HepG2 (cell line): Measurements from ENCODE around the gene LGALS16. TPM values are rescaled to one million over a fixed set of nuclear protein-coding genes. Genes with fewer than 3 reads are reported as not detected.

Experiments used
- ATAC-seq: fragments of 200-7000 bp; cut with Tn5 transposase; 3 replicates; pipeline ENCODE4 v1.9.1; 2020; ENCODE audit warnings: mild to moderate bottlenecking, moderate library complexity
- BruUV-seq: library from RNA; stranded (reverse); fragments of 400-500 nt; replicated peaks from 2 replicates; lab custom pipeline; 2021; lab: Mats Ljungman, UMichigan
- CTCF ChIA-PET: fragments of 300-600 bp; formaldehyde crosslinking; extraction: SDS; loops from one replicate; lab custom pipeline; 2021; ENCODE audit warnings: low total read pairs, inconsistent platforms, low intra/inter-chr PET ratio; lab: Yijun Ruan, JAX
- POLR2A ChIA-PET: fragments of 350-600 bp; sonication (Branson Sonifier 250); formaldehyde crosslinking; loops from one replicate; lab custom pipeline; 2020; ENCODE audit warnings: antibody characterized with exemption, inconsistent platforms; lab: Yijun Ruan, JAX
- DNase-seq: peaks from one replicate; pipeline ENCODE4 v3.0.0-alpha.2; 2015; ENCODE audit warnings: low spot score
- FAIRE-seq: peaks from 3 replicates; lab custom pipeline; 2011; peaks lifted over from hg19 to GRCh38; lab: Jason Lieb, UNC
- H2AFZ ChIP-seq: one replicate; pipeline ENCODE4 v1.6.1; 2011; ENCODE audit warnings: low read length, inconsistent platforms
- H3K27ac ChIP-seq: fragments of 300-600 bp; 3 replicates; pipeline ENCODE4 v1.8.0; 2011; ENCODE audit warnings: mixed run types, mild to moderate bottlenecking, mixed read lengths, low read length, inconsistent platforms; ENCODE audit not compliant: insufficient read depth; ENCODE audit errors: extremely low read length
- H3K27me3 ChIP-seq, 2 experiments: fragments of 200-600 bp in 1 of 2; 2 replicates in 1 of 2; 3 replicates in 1 of 2; pipeline versions ENCODE4 v1.6.0 to v1.8.0; 2011; ENCODE audit warnings: low read length in 2 of 2, mild to moderate bottlenecking in 2 of 2, moderate library complexity in 2 of 2, inconsistent platforms in 1 of 2; ENCODE audit not compliant: insufficient read depth in 2 of 2, control insufficient read depth in 1 of 2
- H3K36me3 ChIP-seq, 2 experiments: fragments of 200-600 bp in 1 of 2; replicated peaks in 1 of 2; 2 replicates in 1 of 2; 3 replicates in 1 of 2; pipeline versions ENCODE4 v1.5.1 to v1.8.0; 2011; ENCODE audit warnings: low read length in 2 of 2, inconsistent platforms in 1 of 2; ENCODE audit not compliant: insufficient read depth in 2 of 2, control insufficient read depth in 1 of 2
- H3K4me1 ChIP-seq: 2 replicates; pipeline ENCODE4 v1.5.1; 2012; ENCODE audit warnings: low read length, inconsistent platforms; ENCODE audit not compliant: insufficient read depth
- H3K4me2 ChIP-seq: 2 replicates; pipeline ENCODE4 v1.6.0; 2011; ENCODE audit warnings: low read depth, low read length, inconsistent platforms
- H3K4me3 ChIP-seq, 3 experiments: fragments of 200-600 bp in 1 of 3; sonication (generic), shearing (Covaris generic) in 1 of 3; replicated peaks in 1 of 3; 2 replicates each; pipeline ENCODE4 v1.5.1; 2011 to 2016; ENCODE audit warnings: low read length in 3 of 3, inconsistent platforms in 2 of 3, low read depth in 2 of 3, mild to moderate bottlenecking in 2 of 3, control low read depth in 1 of 3, mixed read lengths in 1 of 3; ENCODE audit not compliant: insufficient read depth in 1 of 3
- H3K79me2 ChIP-seq: one replicate; pipeline ENCODE4 v1.6.1; 2011; ENCODE audit warnings: low read length, inconsistent platforms; ENCODE audit not compliant: insufficient read depth
- H3K9ac ChIP-seq: 2 replicates; pipeline ENCODE4 v1.6.0; 2011; ENCODE audit warnings: mild to moderate bottlenecking, low read depth, low read length, inconsistent platforms; ENCODE audit not compliant: insufficient read depth
- H3K9me3 ChIP-seq: 2 replicates; pipeline ENCODE4 v1.5.1; 2012; ENCODE audit warnings: mild to moderate bottlenecking, low read length
- H4K20me1 ChIP-seq: 2 replicates; pipeline ENCODE4 v1.6.0; 2011; ENCODE audit warnings: inconsistent platforms, mild to moderate bottlenecking, low read length, moderate library complexity; ENCODE audit not compliant: insufficient read depth
- CBX1 ChIP-seq: IDR thresholded peaks from one replicate; pipeline ENCODE4 v1.6.1; 2016; ENCODE audit warnings: antibody characterized with exemption, low read depth
- CREB1 ChIP-seq, 2 experiments: fragments of 450-650 bp in 1 of 2; IDR thresholded peaks; 2 replicates each; pipeline ENCODE4 v1.6.1; 2016 to 2017; ENCODE audit warnings: control low read depth in 1 of 2, mild to moderate bottlenecking in 1 of 2, missing compliant biosample characterization in 1 of 2, missing genetic modification characterization in 1 of 2
- GPBP1L1 ChIP-seq: sonication (generic); formaldehyde crosslinking; IDR thresholded peaks from 2 replicates; pipeline ENCODE4 v1.5.0; 2020; ENCODE audit warnings: mild to moderate bottlenecking, missing genetic modification reagents
- MED1 ChIP-seq: sonication (generic); formaldehyde crosslinking; IDR thresholded peaks from 2 replicates; pipeline ENCODE4 v1.4.0; 2020; ENCODE audit warnings: missing genetic modification reagents
- ONECUT2 ChIP-seq: sonication (generic); formaldehyde crosslinking; IDR thresholded peaks from 2 replicates; pipeline ENCODE4 v1.4.0; 2020; ENCODE audit warnings: missing genetic modification reagents
- RELA ChIP-seq: sonication (generic); formaldehyde crosslinking; IDR thresholded peaks from 2 replicates; pipeline ENCODE4 v1.4.0; 2020; ENCODE audit warnings: missing genetic modification reagents
- RFXANK ChIP-seq: IDR thresholded peaks from 2 replicates; pipeline ENCODE4 v1.6.1; 2016
- ZNF605 ChIP-seq: sonication (generic); formaldehyde crosslinking; IDR thresholded peaks from 2 replicates; pipeline ENCODE4 v1.8.0; 2022; ENCODE audit warnings: mild to moderate bottlenecking, missing genetic modification reagents
- ZNF720 ChIP-seq: sonication (generic); formaldehyde crosslinking; IDR thresholded peaks from 2 replicates; pipeline ENCODE4 v1.4.0; 2020; ENCODE audit warnings: missing genetic modification reagents
- WGBS: methylation state at CpG from one replicate; pipeline ENCODE4 v1.1.6; 2017; ENCODE audit warnings: low lambda C conversion rate; 5-methylcytosine and 5-hydroxymethylcytosine counted together
- in situ Hi-C: cut with HindIII; loops from 2 replicates; pipeline ENCODE4 v1.10.0; 2017; ENCODE audit warnings: low pct_unique_long_range_greater_than_20kb; ENCODE audit not compliant: extremely low pct_ligation_motif_present
- intact Hi-C: fragments of 100-400 bp; cut with micrococcal nuclease; formaldehyde crosslinking; loops from one replicate; pipeline ENCODE4 v1.10.0; 2022; ENCODE audit not compliant: unreplicated experiment
- polyA plus RNA-seq, 8 experiments: library from polyadenylated mRNA; depleted of rRNA in 3 of 8; stranded (reverse) in 7 of 8; unstranded in 1 of 8; fragments of >200 nt; fragmentation: Illumina TruSeq in 4 of 8; extraction: Trizol in 4 of 8; gene quantifications; 2 replicates each; pipeline versions ENCODE4 v1.2.1 to v1.2.3, GENCODE V29; 2011 to 2016; ENCODE audit warnings: low read depth in 4 of 8, missing spikeins in 1 of 8, mixed read lengths in 1 of 8; ENCODE audit not compliant: insufficient read depth in 1 of 8
- total RNA-seq, 5 experiments: library from RNA; depleted of rRNA; stranded (reverse); fragments of >200 nt; fragmentation: Illumina TruSeq; extraction: Trizol; gene quantifications; 2 replicates each; pipeline ENCODE4 v1.2.3, GENCODE V29; 2016; ENCODE audit warnings: low read depth in 1 of 5
- TF ChIP-seq, protein P1 (sequence below): sonication (generic); formaldehyde crosslinking; IDR thresholded peaks from 2 replicates; pipeline ENCODE4 v1.8.1; 2023; ENCODE audit warnings: mild to moderate bottlenecking, inconsistent platforms, moderate library complexity, missing genetic modification reagents, borderline replicate concordance
- TF ChIP-seq, protein P2 (sequence below): sonication (generic); formaldehyde crosslinking; IDR thresholded peaks from 2 replicates; pipeline ENCODE4 v1.8.1; 2023; ENCODE audit warnings: missing genetic modification reagents, mild to moderate bottlenecking, borderline replicate concordance
- TF ChIP-seq, protein P3 (sequence below): sonication (generic); formaldehyde crosslinking; IDR thresholded peaks from 2 replicates; pipeline ENCODE4 v1.4.0; 2020; ENCODE audit warnings: missing genetic modification reagents
- TF ChIP-seq, protein P4 (sequence below): sonication (generic); formaldehyde crosslinking; IDR thresholded peaks from 2 replicates; pipeline ENCODE4 v1.4.0; 2020; ENCODE audit warnings: low read depth, mild to moderate bottlenecking, missing genetic modification reagents

The LGALS16 gene
- total and polyA plus RNA-seq, 2 of the 13 experiments (the other 11 are each of a cell fraction or from before 2014, with no cell fraction given): not detected

GRCh38 chr19:39660661-39661060 lies 4.9 kb downstream of the LGALS16 start:
- CTCF ChIA-PET: no interaction called here
- intact Hi-C loops: no loop called here
- BruUV-seq: no TSS peak

GRCh38 chr19:39661565-39661964 lies 5.9 kb downstream of the LGALS16 start:
- Histone ChIP-seq H3K4me2 (no peak overlapping the region), H2AFZ (no peak overlapping the region), H3K9me3 (no peaks in the 10 kb centered on the region; the same call in 1 of the 2 replicates), H3K9ac (no peak overlapping the region), H3K4me1 (no peaks in the 10 kb centered on the region), H3K36me3 (no peaks in the 10 kb centered on the region), H4K20me1 (no peaks in the 10 kb centered on the region), H3K27ac (no peak overlapping the region), H3K27me3 (no peaks in the 10 kb centered on the region; a peak in 2 of 5 replicates), H3K79me2 (no peaks in the 10 kb centered on the region), H3K4me3 (no peak overlapping the region)
- POLR2A ChIA-PET: no interaction called here
- DNase-seq: no peak
- in situ Hi-C loops: no loop called here
- intact Hi-C loops: no loop called here
- ATAC-seq: no peak
- CTCF ChIA-PET: no interaction called here
- no peak for FAIRE-seq
- BruUV-seq: no TSS peak
- TF ChIP-seq, protein P1, sequence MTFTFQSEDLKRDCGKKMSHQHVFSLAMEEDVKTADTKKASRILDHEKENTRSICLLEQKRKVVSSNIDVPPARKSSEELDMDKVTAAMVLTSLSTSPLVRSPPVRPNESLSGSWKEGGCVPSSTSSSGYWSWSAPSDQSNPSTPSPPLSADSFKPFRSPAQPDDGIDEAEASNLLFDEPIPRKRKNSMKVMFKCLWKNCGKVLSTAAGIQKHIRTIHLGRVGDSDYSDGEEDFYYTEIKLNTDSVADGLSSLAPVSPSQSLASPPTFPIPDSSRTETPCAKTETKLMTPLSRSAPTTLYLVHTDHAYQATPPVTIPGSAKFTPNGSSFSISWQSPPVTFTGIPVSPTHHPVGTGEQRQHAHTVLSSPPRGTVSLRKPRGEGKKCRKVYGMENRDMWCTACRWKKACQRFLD: no peak
- TF ChIP-seq CBX1 (no peak), ONECUT2 (CRISPR knock-in tag) (no peak), RELA (CRISPR knock-in tag) (no peak), MED1 (no peak), CREB1 (IDR thresholded peaks at IDR 0.05) (no peak), CREB1 (CRISPR knock-in tag; IDR thresholded peaks at IDR 0.05) (no peak)
- TF ChIP-seq, protein P2, sequence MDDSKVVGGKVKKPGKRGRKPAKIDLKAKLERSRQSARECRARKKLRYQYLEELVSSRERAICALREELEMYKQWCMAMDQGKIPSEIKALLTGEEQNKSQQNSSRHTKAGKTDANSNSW: no peak
- TF ChIP-seq, protein P3, sequence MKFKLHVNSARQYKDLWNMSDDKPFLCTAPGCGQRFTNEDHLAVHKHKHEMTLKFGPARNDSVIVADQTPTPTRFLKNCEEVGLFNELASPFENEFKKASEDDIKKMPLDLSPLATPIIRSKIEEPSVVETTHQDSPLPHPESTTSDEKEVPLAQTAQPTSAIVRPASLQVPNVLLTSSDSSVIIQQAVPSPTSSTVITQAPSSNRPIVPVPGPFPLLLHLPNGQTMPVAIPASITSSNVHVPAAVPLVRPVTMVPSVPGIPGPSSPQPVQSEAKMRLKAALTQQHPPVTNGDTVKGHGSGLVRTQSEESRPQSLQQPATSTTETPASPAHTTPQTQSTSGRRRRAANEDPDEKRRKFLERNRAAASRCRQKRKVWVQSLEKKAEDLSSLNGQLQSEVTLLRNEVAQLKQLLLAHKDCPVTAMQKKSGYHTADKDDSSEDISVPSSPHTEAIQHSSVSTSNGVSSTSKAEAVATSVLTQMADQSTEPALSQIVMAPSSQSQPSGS (CRISPR knock-in tag): no peak

More at GRCh38 chr19:39660661-39661060, 4.9 kb downstream of the LGALS16 start:
- Histone ChIP-seq H3K4me1 (no peaks in the 10 kb centered on the region), H4K20me1 (no peaks in the 10 kb centered on the region), H3K27me3 (no peaks in the 10 kb centered on the region; a peak in 2 of 5 replicates), H3K79me2 (no peaks in the 10 kb centered on the region), H3K27ac (no peak overlapping the region), H3K9me3 (no peaks in the 10 kb centered on the region), H3K4me3 (no peak overlapping the region), H2AFZ (no peak overlapping the region), H3K4me2 (no peak overlapping the region), H3K9ac (no peak overlapping the region), H3K36me3 (no peaks in the 10 kb centered on the region)
- DNase-seq (no peak), ATAC-seq (no peak), FAIRE-seq (no peak)
- 13% methylated on average over 4 of the region's 4 CpGs for WGBS
- in situ Hi-C loops: no loop called here
- TF ChIP-seq ZNF605 (no peak), GPBP1L1 (no peak), ZNF720 (no peak), RFXANK (no peak)
- TF ChIP-seq, protein P4, sequence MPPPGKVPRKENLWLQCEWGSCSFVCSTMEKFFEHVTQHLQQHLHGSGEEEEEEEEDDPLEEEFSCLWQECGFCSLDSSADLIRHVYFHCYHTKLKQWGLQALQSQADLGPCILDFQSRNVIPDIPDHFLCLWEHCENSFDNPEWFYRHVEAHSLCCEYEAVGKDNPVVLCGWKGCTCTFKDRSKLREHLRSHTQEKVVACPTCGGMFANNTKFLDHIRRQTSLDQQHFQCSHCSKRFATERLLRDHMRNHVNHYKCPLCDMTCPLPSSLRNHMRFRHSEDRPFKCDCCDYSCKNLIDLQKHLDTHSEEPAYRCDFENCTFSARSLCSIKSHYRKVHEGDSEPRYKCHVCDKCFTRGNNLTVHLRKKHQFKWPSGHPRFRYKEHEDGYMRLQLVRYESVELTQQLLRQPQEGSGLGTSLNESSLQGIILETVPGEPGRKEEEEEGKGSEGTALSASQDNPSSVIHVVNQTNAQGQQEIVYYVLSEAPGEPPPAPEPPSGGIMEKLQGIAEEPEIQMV (CRISPR knock-in tag): no peak
- POLR2A ChIA-PET: no interaction called here
